Neuronal stem cell (in vitro differentiated cells): ENCODE results near the gene SUPT20HL2.

Experiments used
- DNase-seq: peaks from one replicate; pipeline ENCODE4 v3.0.0-alpha.2; 2013; ENCODE audit warnings: low spot score
- H2AFZ ChIP-seq: one replicate; pipeline ENCODE4 v1.6.1; 2013; ENCODE audit warnings: mild to moderate bottlenecking, low read length, inconsistent platforms
- H2AK5ac ChIP-seq: 2 replicates; pipeline ENCODE4 v1.6.1; 2013; ENCODE audit warnings: low read depth, mild to moderate bottlenecking, inconsistent platforms, low read length, moderate library complexity, mixed read lengths
- H2BK120ac ChIP-seq: 2 replicates; pipeline ENCODE4 v1.6.1; 2013; ENCODE audit warnings: low read depth, mild to moderate bottlenecking, inconsistent platforms, low read length, moderate library complexity, mixed read lengths
- H2BK12ac ChIP-seq: one replicate; pipeline ENCODE4 v1.6.1; 2013; ENCODE audit warnings: low read length, inconsistent platforms
- H2BK15ac ChIP-seq: 2 replicates; pipeline ENCODE4 v1.6.1; 2013; ENCODE audit warnings: mild to moderate bottlenecking, low read length, inconsistent platforms, mixed read lengths
- H2BK5ac ChIP-seq: one replicate; pipeline ENCODE4 v1.6.1; 2013; ENCODE audit warnings: inconsistent platforms, mild to moderate bottlenecking, low read length, moderate library complexity
- H3K14ac ChIP-seq: one replicate; pipeline ENCODE4 v1.6.1; 2013; ENCODE audit warnings: low read length, inconsistent platforms
- H3K18ac ChIP-seq: 2 replicates; pipeline ENCODE4 v1.6.1; 2013; ENCODE audit warnings: low read length, inconsistent platforms
- H3K23ac ChIP-seq: 2 replicates; pipeline ENCODE4 v1.6.1; 2013; ENCODE audit warnings: low read depth, mild to moderate bottlenecking, mixed read lengths, low read length, inconsistent platforms; ENCODE audit not compliant: poor library complexity
- H3K27ac ChIP-seq: replicated peaks from 3 replicates; pipeline ENCODE4 v1.5.1; 2013; ENCODE audit warnings: low read length, inconsistent platforms
- H3K27me3 ChIP-seq, 3 experiments: 2 replicates each; pipeline ENCODE4 v1.6.1; 2013; ENCODE audit warnings: low read length in 3 of 3, mild to moderate bottlenecking in 2 of 3, inconsistent platforms in 1 of 3, low read depth in 1 of 3, mixed read lengths in 1 of 3, moderate library complexity in 1 of 3; ENCODE audit not compliant: control insufficient read depth in 3 of 3, insufficient read depth in 3 of 3
- H3K36me3 ChIP-seq, 2 donors: replicated peaks in 1 of 2; 2 replicates each; pipeline ENCODE4 v1.6.1; 2013; ENCODE audit warnings: low read length in 2 of 2; ENCODE audit not compliant: control insufficient read depth in 2 of 2, insufficient read depth in 2 of 2
- H3K4ac ChIP-seq: 2 replicates; pipeline ENCODE4 v1.6.1; 2013; ENCODE audit warnings: inconsistent platforms, mild to moderate bottlenecking, low read length, moderate library complexity
- H3K4me1 ChIP-seq, 2 donors: 1 replicate in 1 of 2; 2 replicates in 1 of 2; pipeline ENCODE4 v1.6.1; 2013; ENCODE audit warnings: low read length in 2 of 2, low read depth in 1 of 2; ENCODE audit not compliant: control insufficient read depth in 2 of 2, insufficient read depth in 1 of 2
- H3K4me2 ChIP-seq: one replicate; pipeline ENCODE4 v1.6.1; 2013; ENCODE audit warnings: mild to moderate bottlenecking, low read length, inconsistent platforms; ENCODE audit not compliant: insufficient read depth, poor library complexity, severe bottlenecking
- H3K4me3 ChIP-seq, 2 donors: 2 replicates each; pipeline ENCODE4 v1.5.1; 2013; ENCODE audit warnings: low read length in 2 of 2, mild to moderate bottlenecking in 2 of 2, inconsistent platforms in 1 of 2, moderate library complexity in 1 of 2
- H3K79me1 ChIP-seq: one replicate; pipeline ENCODE4 v1.6.1; 2013; ENCODE audit warnings: low read depth, mild to moderate bottlenecking, inconsistent platforms, low read length, moderate library complexity
- H3K9ac ChIP-seq: one replicate; pipeline ENCODE4 v1.6.1; 2013; ENCODE audit warnings: mild to moderate bottlenecking, low read depth, low read length, inconsistent platforms; ENCODE audit not compliant: poor library complexity
- H3K9me3 ChIP-seq, 2 donors: replicated peaks in 1 of 2; 2 replicates each; pipeline versions ENCODE3 to v1.6.1; 2013; ENCODE audit warnings: low read length in 2 of 2, mild to moderate bottlenecking in 2 of 2, inconsistent platforms in 1 of 2, low read depth in 1 of 2, mixed read lengths in 1 of 2, moderate library complexity in 1 of 2; ENCODE audit not compliant: control insufficient read depth in 2 of 2, insufficient read depth in 1 of 2
- H4K8ac ChIP-seq: one replicate; pipeline ENCODE4 v1.6.1; 2013; ENCODE audit warnings: low read depth, mild to moderate bottlenecking, inconsistent platforms, low read length, moderate library complexity
- H4K91ac ChIP-seq: one replicate; pipeline ENCODE4 v1.6.1; 2013; ENCODE audit warnings: low read length, low read depth, mild to moderate bottlenecking, inconsistent platforms; ENCODE audit not compliant: poor library complexity
- WGBS, 2 donors: extraction: QIAGEN DNeasy Blood & Tissue Kit; methylation state at CpG; one replicate each; pipeline ENCODE4 v1.1.7; 2013; ENCODE audit warnings: missing lambda C conversion rate in 2 of 2, mixed read lengths in 1 of 2; ENCODE audit not compliant: insufficient read length in 2 of 2, insufficient replicate concordance in 1 of 2; ENCODE audit errors: extremely low coverage in 2 of 2; 5-methylcytosine and 5-hydroxymethylcytosine counted together

The SUPT20HL2 gene

GRCh38 chrX:24285082-24285481, 28.8 kb downstream of the SUPT20HL2 start:
- WGBS, 2 donors = no CpG with 5 or more reads among the region's 5 CpGs
- DNase-seq = no peak
- no peak overlapping the region for H2BK120ac ChIP-seq
- H3K27me3 ChIP-seq = no peaks in the 10 kb centered on the region
- no peak overlapping the region for H2BK12ac ChIP-seq
- H3K9me3 ChIP-seq = no peaks in the 10 kb centered on the region
- H3K4me1 ChIP-seq = peaks cover 2 to 4% of the 10 kb centered on the region in 2 donors
- no peak overlapping the region for H3K14ac ChIP-seq
- H3K4ac ChIP-seq = no peak overlapping the region
- H3K79me1 ChIP-seq = no peaks in the 10 kb centered on the region
- H4K8ac ChIP-seq = no peak overlapping the region
- no peak overlapping the region for H2BK15ac ChIP-seq
- H2AK5ac ChIP-seq = no peak overlapping the region
- H3K27ac ChIP-seq = no peak overlapping the region
- H4K91ac ChIP-seq = no peak overlapping the region
- no peak overlapping the region for H2BK5ac ChIP-seq
- no peak overlapping the region for H3K23ac ChIP-seq
- no peak overlapping the region for H3K9ac ChIP-seq
- H3K4me2 ChIP-seq = no peak overlapping the region
- H3K4me3 ChIP-seq = no peak overlapping the region
- H3K36me3 ChIP-seq = no peaks in the 10 kb centered on the region
- no peak overlapping the region for H3K18ac ChIP-seq
- H2AFZ ChIP-seq = no peak overlapping the region

GRCh38 chrX:24283127-24283794, 30.6 kb downstream of the SUPT20HL2 start:
- no peaks in the 10 kb centered on the region for H3K79me1 ChIP-seq
- no peak overlapping the region for H3K4ac ChIP-seq
- H3K4me1 ChIP-seq = peaks cover 2 to 4% of the 10 kb centered on the region in 2 donors
- H2AK5ac ChIP-seq = no peak overlapping the region
- no peaks in the 10 kb centered on the region for H3K9me3 ChIP-seq
- no peak overlapping the region for H3K4me2 ChIP-seq
- H2BK120ac ChIP-seq = no peak overlapping the region
- H2BK15ac ChIP-seq = no peak overlapping the region
- no peak overlapping the region for H4K91ac ChIP-seq
- no peak overlapping the region for H4K8ac ChIP-seq
- no peak overlapping the region for H2BK5ac ChIP-seq
- no peaks in the 10 kb centered on the region for H3K36me3 ChIP-seq
- no peak overlapping the region for H3K9ac ChIP-seq
- no peak overlapping the region for H3K4me3 ChIP-seq
- H3K23ac ChIP-seq = no peak overlapping the region
- peaks cover 0 to 3% (median 0%) of the 10 kb centered on the region in 3 experiments for H3K27me3 ChIP-seq
- no peak overlapping the region for H3K18ac ChIP-seq
- no peak overlapping the region for H3K27ac ChIP-seq
- no peak for DNase-seq
- no peak overlapping the region for H2BK12ac ChIP-seq
- no peak overlapping the region for H3K14ac ChIP-seq
- no CpG with 5 or more reads among the region's 2 CpGs for WGBS, 2 donors
- no peak overlapping the region for H2AFZ ChIP-seq

- Histone ChIP-seq H3K4me3 (no peak overlapping the region), H3K4ac (no peak overlapping the region), H2AFZ (no peak overlapping the region), H3K23ac (no peak overlapping the region), H2BK15ac (no peak overlapping the region), H3K27me3 (peaks cover 0 to 3% (median 0%) of the 10 kb centered on the region in 3 experiments), H4K8ac (no peak overlapping the region), H3K4me1 (peaks cover 2 to 4% of the 10 kb centered on the region in 2 donors), H2AK5ac (no peak overlapping the region), H3K18ac (no peak overlapping the region), H2BK120ac (no peak overlapping the region), H3K79me1 (no peaks in the 10 kb centered on the region), H3K27ac (no peak overlapping the region), H3K4me2 (no peak overlapping the region), H3K9ac (no peak overlapping the region), H2BK5ac (no peak overlapping the region), H3K9me3 (no peaks in the 10 kb centered on the region), H3K14ac (no peak overlapping the region), H3K36me3 (no peaks in the 10 kb centered on the region), H2BK12ac (no peak overlapping the region), H4K91ac (no peak overlapping the region)
- no CpG with 5 or more reads among the region's 12 CpGs for WGBS, 2 donors
- no peak for DNase-seq
Measured at GRCh38 chrX:24282381-24283126, 31.3 kb downstream of the SUPT20HL2 start.

GRCh38 chrX:24277405-24277804, 36.5 kb downstream of the SUPT20HL2 start:
- no CpG with 5 or more reads among the region's 5 CpGs for WGBS, 2 donors
- Histone ChIP-seq H2BK120ac (no peak overlapping the region), H3K27me3 (peaks cover 0 to 6% (median 0%) of the 10 kb centered on the region in 3 experiments), H3K4me3 (no peak overlapping the region), H2AFZ (no peak overlapping the region), H3K4ac (no peak overlapping the region), H3K23ac (no peak overlapping the region), H3K9ac (no peak overlapping the region), H3K36me3 (no peaks in the 10 kb centered on the region), H3K79me1 (no peaks in the 10 kb centered on the region), H4K8ac (no peak overlapping the region), H3K4me2 (no peak overlapping the region), H2BK5ac (no peak overlapping the region), H3K18ac (no peak overlapping the region), H3K27ac (no peak overlapping the region), H4K91ac (no peak overlapping the region), H2AK5ac (no peak overlapping the region), H3K14ac (no peak overlapping the region), H3K4me1 (no peaks in the 10 kb centered on the region), H2BK12ac (no peak overlapping the region), H2BK15ac (no peak overlapping the region), H3K9me3 (no peaks in the 10 kb centered on the region)
- DNase-seq = no peak
